Lower leg skin (tissue), 3 donors: ENCODE results near the gene MEIS3.

ENCODE experiments used
- CTCF ChIP-seq, 3 donors: fragments of 450-650 bp; IDR thresholded peaks; one replicate each; pipeline ENCODE4 v1.5.1; 2016; ENCODE audit warnings: antibody characterized with exemption in 3 of 3, mild to moderate bottlenecking in 3 of 3, moderate library complexity in 2 of 3
- POLR2A ChIP-seq, 2 donors: fragments of 450-650 bp; IDR thresholded peaks; one replicate each; pipeline ENCODE4 v1.6.1; 2016 to 2017; ENCODE audit warnings: antibody characterized with exemption in 2 of 2, mild to moderate bottlenecking in 1 of 2, moderate library complexity in 1 of 2

GRCh38 chr19:47363758-47364531, 55.4 kb downstream of the MEIS3 start:
- no peak for TF ChIP-seq POLR2A (IDR thresholded peaks at IDR 0.05)
- no peak for TF ChIP-seq CTCF (IDR thresholded peaks at IDR 0.05)
